ENCODE measurements around the gene CHSY3. TPM values are rescaled to one million over a fixed set of nuclear protein-coding genes. Genes with fewer than 3 reads are reported as not detected.
A peak's percentile ranks its signal among the peaks of the same experiment; 100 is the strongest.

The CHSY3 gene
- polyA plus RNA-seq, 3 donors = not detected

DNA sequence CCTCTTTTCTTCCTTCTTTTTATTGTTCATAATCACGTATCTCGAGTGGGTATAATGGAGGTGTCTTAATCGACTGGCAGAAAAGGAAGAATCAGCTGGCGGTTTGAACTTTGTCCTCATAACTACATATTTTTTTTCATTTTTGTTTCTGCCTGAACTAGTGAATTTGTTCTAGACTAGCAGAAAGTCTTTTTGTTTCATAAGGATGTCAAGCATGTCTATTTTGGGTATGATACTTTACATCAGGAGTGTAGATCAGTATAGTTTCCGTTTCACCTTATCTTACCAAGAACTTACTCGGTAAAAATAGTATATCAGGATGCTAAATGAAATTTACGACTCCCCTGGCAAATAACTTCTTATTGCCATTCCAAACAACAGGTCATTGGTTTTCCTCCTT lies 278.9 kb downstream of the CHSY3 start:
- intact Hi-C loops (cut with micrococcal nuclease) = no loop called here
- no peaks in the 10 kb centered on the region for H4K20me1 ChIP-seq (ENCODE audit: insufficient read depth, low read length)
- no peaks in the 10 kb centered on the region for H3K79me2 ChIP-seq (ENCODE audit: insufficient read depth, low read length)
- WGBS (ENCODE audit: insufficient coverage) = no CpG with 5 or more reads among the region's 7 CpGs
- H3K36me3 ChIP-seq (replicated peaks in 1 of 2; ENCODE audit: control insufficient read depth in 1 of 2, insufficient read depth in 2 of 2, low read length in 2 of 2) = no peaks in the 10 kb centered on the region
- no peak overlapping the region for H2AFZ ChIP-seq (ENCODE audit: insufficient read depth, low read depth, low read length, poor library complexity, severe bottlenecking)
- no peak overlapping the region for H3K4me2 ChIP-seq (replicated peaks; ENCODE audit: extremely low read depth, low read length, poor library complexity, severe bottlenecking)
- no peak overlapping the region for H3K27ac Mint-ChIP-seq
- H3K4me1 ChIP-seq (ENCODE audit: control insufficient read depth in 1 of 2, insufficient read depth in 2 of 2, low read length in 2 of 2) = no peaks in the 10 kb centered on the region
- no peaks in the 10 kb centered on the region for H3K4me1 Mint-ChIP-seq
- no peak overlapping the region for H3K4me3 Mint-ChIP-seq
- TF ChIP-seq, protein P1, sequence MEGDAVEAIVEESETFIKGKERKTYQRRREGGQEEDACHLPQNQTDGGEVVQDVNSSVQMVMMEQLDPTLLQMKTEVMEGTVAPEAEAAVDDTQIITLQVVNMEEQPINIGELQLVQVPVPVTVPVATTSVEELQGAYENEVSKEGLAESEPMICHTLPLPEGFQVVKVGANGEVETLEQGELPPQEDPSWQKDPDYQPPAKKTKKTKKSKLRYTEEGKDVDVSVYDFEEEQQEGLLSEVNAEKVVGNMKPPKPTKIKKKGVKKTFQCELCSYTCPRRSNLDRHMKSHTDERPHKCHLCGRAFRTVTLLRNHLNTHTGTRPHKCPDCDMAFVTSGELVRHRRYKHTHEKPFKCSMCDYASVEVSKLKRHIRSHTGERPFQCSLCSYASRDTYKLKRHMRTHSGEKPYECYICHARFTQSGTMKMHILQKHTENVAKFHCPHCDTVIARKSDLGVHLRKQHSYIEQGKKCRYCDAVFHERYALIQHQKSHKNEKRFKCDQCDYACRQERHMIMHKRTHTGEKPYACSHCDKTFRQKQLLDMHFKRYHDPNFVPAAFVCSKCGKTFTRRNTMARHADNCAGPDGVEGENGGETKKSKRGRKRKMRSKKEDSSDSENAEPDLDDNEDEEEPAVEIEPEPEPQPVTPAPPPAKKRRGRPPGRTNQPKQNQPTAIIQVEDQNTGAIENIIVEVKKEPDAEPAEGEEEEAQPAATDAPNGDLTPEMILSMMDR (IDR thresholded peaks at IDR 0.05) = no peak
- H3K27me3 ChIP-seq (ENCODE audit: control insufficient read depth in 2 of 2, insufficient read depth in 2 of 2, low read length in 2 of 2) = no peaks in the 10 kb centered on the region
- no peak overlapping the region for H3K4me3 ChIP-seq (replicated peaks in 1 of 3; ENCODE audit: low read depth in 2 of 3, low read length in 3 of 3)
- no peak overlapping the region for H3K27ac ChIP-seq (ENCODE audit: low read depth in 1 of 2, low read length in 2 of 2)
- H3K27me3 Mint-ChIP-seq (ENCODE audit: low read depth in 3 of 3) = no peaks in the 10 kb centered on the region
- peaks cover 0 to 5% of the 10 kb centered on the region in 2 donors for H3K9me3 ChIP-seq (replicated peaks in 1 of 2; ENCODE audit: control insufficient read depth in 1 of 2, insufficient read depth in 1 of 2, low read length in 2 of 2)
- no peak for DNase-seq
- H3K9ac ChIP-seq (ENCODE audit: insufficient read depth, low read length, poor library complexity, severe bottlenecking) = no peak overlapping the region
- peaks cover 0 to 7% (median 4%) of the 10 kb centered on the region in 7 donors for H3K9me3 Mint-ChIP-seq
- no peaks in the 10 kb centered on the region for H3K36me3 Mint-ChIP-seq

DNA sequence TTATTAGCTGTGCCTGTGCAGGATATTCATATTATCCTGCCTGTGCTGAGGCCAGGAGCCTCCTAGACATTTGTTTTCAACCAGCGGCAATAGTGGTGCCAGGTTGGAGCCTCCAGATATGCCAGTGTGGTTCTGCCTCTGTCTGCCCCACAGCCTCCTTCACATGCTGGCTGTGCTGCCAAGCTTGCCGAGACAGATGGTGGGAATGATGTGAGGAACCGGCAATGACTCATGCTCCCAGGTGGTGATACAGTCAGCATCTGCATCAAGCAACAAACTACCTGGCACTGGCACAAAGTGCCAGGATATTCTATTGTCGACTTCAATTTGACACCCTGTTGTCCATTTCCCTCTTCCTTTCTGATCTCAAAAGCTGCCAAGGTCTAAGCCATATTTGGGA lies 285.7 kb downstream of the CHSY3 start:
- 87% methylated on average over 4 of the region's 4 CpGs for WGBS (ENCODE audit: insufficient coverage)
- no peak overlapping the region for H3K4me3 ChIP-seq (replicated peaks in 1 of 3; ENCODE audit: low read depth in 2 of 3, low read length in 3 of 3)
- no peaks in the 10 kb centered on the region for H3K27me3 ChIP-seq (ENCODE audit: control insufficient read depth in 2 of 2, insufficient read depth in 2 of 2, low read length in 2 of 2)
- H3K27me3 Mint-ChIP-seq (ENCODE audit: low read depth in 3 of 3) = no peaks in the 10 kb centered on the region
- H3K4me1 Mint-ChIP-seq = no peaks in the 10 kb centered on the region
- no peak overlapping the region for H3K27ac ChIP-seq (ENCODE audit: low read depth in 1 of 2, low read length in 2 of 2)
- H3K9ac ChIP-seq (ENCODE audit: insufficient read depth, low read length, poor library complexity, severe bottlenecking) = no peak overlapping the region
- no peak overlapping the region for H3K4me3 Mint-ChIP-seq
- H3K79me2 ChIP-seq (ENCODE audit: insufficient read depth, low read length) = no peaks in the 10 kb centered on the region
- H3K4me2 ChIP-seq (replicated peaks; ENCODE audit: extremely low read depth, low read length, poor library complexity, severe bottlenecking) = no peak overlapping the region
- H3K36me3 Mint-ChIP-seq = no peaks in the 10 kb centered on the region
- intact Hi-C loops (cut with micrococcal nuclease) = no loop called here
- H3K36me3 ChIP-seq (replicated peaks in 1 of 2; ENCODE audit: control insufficient read depth in 1 of 2, insufficient read depth in 2 of 2, low read length in 2 of 2) = no peaks in the 10 kb centered on the region
- no peak for DNase-seq
- TF ChIP-seq, protein P1 (IDR thresholded peaks at IDR 0.05) = no peak
- H3K9me3 ChIP-seq (replicated peaks in 1 of 2; ENCODE audit: control insufficient read depth in 1 of 2, insufficient read depth in 1 of 2, low read length in 2 of 2) = peaks cover 0 to 2% of the 10 kb centered on the region in 2 donors
- no peaks in the 10 kb centered on the region for H3K4me1 ChIP-seq (ENCODE audit: control insufficient read depth in 1 of 2, insufficient read depth in 2 of 2, low read length in 2 of 2)
- no peaks in the 10 kb centered on the region for H4K20me1 ChIP-seq (ENCODE audit: insufficient read depth, low read length)
- peaks cover 0 to 2% (median 0%) of the 10 kb centered on the region in 7 donors for H3K9me3 Mint-ChIP-seq
- H3K27ac Mint-ChIP-seq = peak overlapping the region in 1 of 7 donors; percentile 63
- H2AFZ ChIP-seq (ENCODE audit: insufficient read depth, low read depth, low read length, poor library complexity, severe bottlenecking) = no peak overlapping the region
